Vagina (tissue), 2 donors: Measurements from ENCODE around the gene TUBA3D.

Source experiments
- CTCF ChIP-seq, 3 experiments: fragments of 450-650 bp in 2 of 3; fragments of 200-600 bp in 1 of 3; sonication (generic) in 1 of 3; IDR thresholded peaks; one replicate each; pipeline ENCODE4 v1.5.1; 2017 to 2019; ENCODE audit warnings: antibody characterized with exemption in 3 of 3, mild to moderate bottlenecking in 2 of 3, moderate library complexity in 2 of 3
- POLR2A ChIP-seq, 2 donors: fragments of 450-650 bp; IDR thresholded peaks; one replicate each; pipeline ENCODE4 v1.6.1; 2017; ENCODE audit warnings: antibody characterized with exemption in 2 of 2, mild to moderate bottlenecking in 2 of 2, moderate library complexity in 2 of 2
- POLR2AphosphoS5 ChIP-seq, 2 donors: sonication (generic); formaldehyde crosslinking; IDR thresholded peaks; one replicate each; pipeline ENCODE4 v1.9.0; 2017; ENCODE audit warnings: antibody characterized with exemption in 2 of 2, mild to moderate bottlenecking in 2 of 2, low read depth in 1 of 2; ENCODE audit not compliant: insufficient read depth in 1 of 2

- TF ChIP-seq POLR2A (IDR thresholded peaks at IDR 0.05) (no peak), CTCF (IDR thresholded peaks at IDR 0.05) (no peak), POLR2AphosphoS5 (IDR thresholded peaks at IDR 0.05; ENCODE audit: insufficient read depth in 1 of 2, low read depth in 1 of 2) (no peak)
Measured at GRCh38 chr2:131488306-131489205, 12.6 kb downstream of the TUBA3D start.
